NB4 (cell line): ENCODE measurements around the gene AUTS2.

Experiments
- DNase-seq: peaks from one replicate; pipeline ENCODE4 v3.0.0; 2010; ENCODE audit warnings: low read depth
- H3K4me3 ChIP-seq: one replicate; pipeline ENCODE4 v1.5.1; 2011; ENCODE audit warnings: mild to moderate bottlenecking, low read depth, low read length, moderate library complexity
- CTCF ChIP-seq: IDR thresholded peaks from one replicate; pipeline ENCODE4 v1.5.1; 2012; ENCODE audit warnings: low read depth, low read length
- MAX ChIP-seq: IDR thresholded peaks from 2 replicates; pipeline ENCODE4 v1.6.1; 2011; ENCODE audit warnings: low read depth, low read length
- MYC ChIP-seq: IDR thresholded peaks from 2 replicates; pipeline ENCODE4 v1.6.1; 2011; ENCODE audit warnings: low read depth, low read length
- POLR2A ChIP-seq: IDR thresholded peaks from 2 replicates; pipeline ENCODE4 v1.6.1; 2011; ENCODE audit warnings: mild to moderate bottlenecking; ENCODE audit not compliant: insufficient read length; ENCODE audit errors: extremely low read depth

The AUTS2 gene

GRCh38 chr7:70188901-70189650, 590.8 kb downstream of the AUTS2 start:
- no peak overlapping the region for H3K4me3 ChIP-seq
- TF ChIP-seq POLR2A (no peak), MYC (no peak), MAX (no peak), CTCF (no peak)
- no peak for DNase-seq

- H3K4me3 ChIP-seq: no peak overlapping the region
- TF ChIP-seq MAX: no peak
- DNase-seq: no peak
Measured at GRCh38 chr7:70189776-70190175, 591.5 kb downstream of the AUTS2 start.

- no peak for DNase-seq
- no peak overlapping the region for H3K4me3 ChIP-seq
- TF ChIP-seq MAX (no peak), MYC (no peak), CTCF (no peak)
Measured at GRCh38 chr7:70190281-70190680, 592.0 kb downstream of the AUTS2 start.

GRCh38 chr7:70193514-70193913, 595.2 kb downstream of the AUTS2 start:
- TF ChIP-seq MYC (no peak), CTCF (no peak), POLR2A (no peak), MAX (no peak)
- DNase-seq: peak; percentile 19
- no peak overlapping the region for H3K4me3 ChIP-seq

- peak; percentile 23 for DNase-seq
- no peak overlapping the region for H3K4me3 ChIP-seq
- TF ChIP-seq MYC: no peak
- no peak for TF ChIP-seq MAX
- TF ChIP-seq CTCF: no peak
- TF ChIP-seq POLR2A: no peak
Measured at GRCh38 chr7:70208236-70209063, 610.2 kb downstream of the AUTS2 start.

- H3K4me3 ChIP-seq: no peak overlapping the region
- TF ChIP-seq MAX: no peak
- DNase-seq: no peak
Measured at GRCh38 chr7:70210200-70210935, 612.1 kb downstream of the AUTS2 start.
